HEK293 (cell line): ENCODE results near the gene SLC35B3.

Experiments
- CTCF ChIP-seq: fragments of 450-650 bp; formaldehyde crosslinking; IDR thresholded peaks from 2 replicates; pipeline ENCODE4 v1.5.1; 2016; ENCODE audit warnings: missing biosample characterization, missing genetic modification characterization
- ZBTB20 ChIP-seq: fragments of 450-650 bp; formaldehyde crosslinking; IDR thresholded peaks from 2 replicates; pipeline ENCODE4 v1.5.1; 2016; ENCODE audit warnings: missing biosample characterization, missing genetic modification characterization
- ZNF302 ChIP-seq: fragments of 450-650 bp; formaldehyde crosslinking; IDR thresholded peaks from 2 replicates; pipeline ENCODE4 v1.5.1; 2016; ENCODE audit warnings: missing biosample characterization, missing genetic modification characterization, low read depth
- ZNF324 ChIP-seq: fragments of 450-650 bp; formaldehyde crosslinking; IDR thresholded peaks from 2 replicates; pipeline ENCODE4 v1.5.1; 2016; ENCODE audit warnings: missing biosample characterization, missing genetic modification characterization

- no peak for TF ChIP-seq ZNF302
- TF ChIP-seq ZBTB20 (tag by site-specific recombination) = no peak
- TF ChIP-seq ZNF324 (tag by site-specific recombination) = no peak
- no peak for TF ChIP-seq CTCF
Observed at GRCh38 chr6:8435845-8436168, 462 bp upstream of the SLC35B3 start.
